Keratinocyte (primary cell): ENCODE data around the gene CCSAP. TPM values are rescaled to one million over a fixed set of nuclear protein-coding genes. Genes with fewer than 3 reads are reported as not detected.

Source experiments
- DNase-seq: peaks from one replicate; pipeline ENCODE4 v3.0.0-alpha.2; 2011; ENCODE audit warnings: low read depth, missing footprints, low spot score
- FAIRE-seq: peaks from 2 replicates; lab custom pipeline; 2011; peaks lifted over from hg19 to GRCh38; lab: Jason Lieb, UNC
- H2AFZ ChIP-seq: 2 replicates; pipeline ENCODE4 v1.6.0; 2012; ENCODE audit warnings: low read length, control low read depth, inconsistent platforms; ENCODE audit not compliant: control insufficient read depth
- H3K27ac ChIP-seq: 2 replicates; pipeline ENCODE4 v1.5.1; 2011; ENCODE audit warnings: low read length; ENCODE audit not compliant: control insufficient read depth, insufficient read depth
- H3K27me3 ChIP-seq: 3 replicates; pipeline ENCODE4 v1.6.0; 2011; ENCODE audit warnings: low read length; ENCODE audit not compliant: control insufficient read depth, insufficient read depth; ENCODE audit errors: extremely low read depth
- H3K36me3 ChIP-seq, 2 experiments: 2 replicates in 1 of 2; 3 replicates in 1 of 2; pipeline ENCODE4 v1.5.1; 2011; ENCODE audit warnings: low read length in 2 of 2, mild to moderate bottlenecking in 1 of 2; ENCODE audit not compliant: control insufficient read depth in 2 of 2, insufficient read depth in 2 of 2; ENCODE audit errors: extremely low read depth in 1 of 2
- H3K4me1 ChIP-seq: 3 replicates; pipeline ENCODE4 v1.5.1; 2011; ENCODE audit warnings: low read length; ENCODE audit not compliant: control insufficient read depth, insufficient read depth; ENCODE audit errors: extremely low read depth
- H3K4me2 ChIP-seq: 3 replicates; pipeline ENCODE4 v1.6.0; 2011; ENCODE audit warnings: low read depth, low read length; ENCODE audit not compliant: control insufficient read depth, insufficient read depth; ENCODE audit errors: extremely low read depth
- H3K4me3 ChIP-seq, 3 experiments: fragments of 200-600 bp in 1 of 3; sonication (generic) in 1 of 3; 2 replicates in 2 of 3; 3 replicates in 1 of 3; pipeline ENCODE4 v1.5.1; 2011 to 2016; ENCODE audit warnings: low read length in 3 of 3, mild to moderate bottlenecking in 3 of 3, control low read depth in 2 of 3, inconsistent platforms in 1 of 3, low read depth in 1 of 3, mixed read lengths in 1 of 3, mixed run types in 1 of 3, moderate library complexity in 1 of 3; ENCODE audit not compliant: control insufficient read depth in 2 of 3, insufficient read depth in 2 of 3; ENCODE audit errors: extremely low read depth in 1 of 3
- H3K79me2 ChIP-seq: 2 replicates; pipeline ENCODE4 v1.6.0; 2012; ENCODE audit warnings: low read length; ENCODE audit not compliant: control insufficient read depth, insufficient read depth
- H3K9ac ChIP-seq: 3 replicates; pipeline ENCODE4 v1.6.0; 2011; ENCODE audit warnings: low read length; ENCODE audit not compliant: control insufficient read depth, insufficient read depth; ENCODE audit errors: extremely low read depth
- H3K9me1 ChIP-seq: 3 replicates; pipeline ENCODE4 v1.6.0; 2011; ENCODE audit warnings: low read length; ENCODE audit not compliant: control insufficient read depth, insufficient read depth; ENCODE audit errors: extremely low read depth
- H3K9me3 ChIP-seq: 2 replicates; pipeline ENCODE4 v1.5.1; 2012; ENCODE audit warnings: low read depth, low read length; ENCODE audit not compliant: control insufficient read depth
- H4K20me1 ChIP-seq: 3 replicates; pipeline ENCODE4 v1.6.0; 2011; ENCODE audit warnings: low read length; ENCODE audit not compliant: control insufficient read depth, insufficient read depth; ENCODE audit errors: extremely low read depth
- EZH2 ChIP-seq: IDR thresholded peaks from one replicate; pipeline ENCODE4 v1.6.1; 2012; ENCODE audit warnings: inconsistent platforms, mild to moderate bottlenecking, low read length, moderate library complexity
- dilution Hi-C: fragments of 300-500 bp; cut with MboI; formaldehyde crosslinking; loops from one replicate; pipeline ENCODE4 v1.7.0; 2020; ENCODE audit warnings: low sequenced_read_pairs; ENCODE audit not compliant: extremely low pct_ligation_motif_present
- polyA plus RNA-seq, 5 experiments: library from polyadenylated mRNA; depleted of rRNA in 3 of 5; stranded (reverse) in 3 of 5; stranded (forward) in 1 of 5; unstranded in 1 of 5; fragments of >200 nt; gene quantifications; 1 replicate in 1 of 5; 2 replicates in 3 of 5; 3 replicates in 1 of 5; pipeline versions ENCODE4 v1.2.1 to v1.2.3, GENCODE V29; 2011 to 2012; ENCODE audit warnings: missing spikeins in 2 of 5, low read depth in 1 of 5, low replicate concordance in 1 of 5
- TF ChIP-seq, protein P1 (sequence below), 3 experiments: IDR thresholded peaks in 1 of 3; conservative IDR thresholded peaks in 1 of 3; optimal IDR thresholded peaks in 1 of 3; 2 replicates in 2 of 3; 3 replicates in 1 of 3; pipeline versions ENCODE3 to v1.5.1; 2011; ENCODE audit warnings: low read length in 3 of 3, mild to moderate bottlenecking in 3 of 3, moderate library complexity in 2 of 3, control low read depth in 1 of 3, inconsistent platforms in 1 of 3; ENCODE audit not compliant: insufficient read depth in 2 of 3; ENCODE audit errors: extremely low read depth in 1 of 3

The CCSAP gene
- polyA plus RNA-seq, 1 donor (not counting 4 experiments of a cell fraction or from before 2014, with no cell fraction given), result 6.5 TPM

DNA sequence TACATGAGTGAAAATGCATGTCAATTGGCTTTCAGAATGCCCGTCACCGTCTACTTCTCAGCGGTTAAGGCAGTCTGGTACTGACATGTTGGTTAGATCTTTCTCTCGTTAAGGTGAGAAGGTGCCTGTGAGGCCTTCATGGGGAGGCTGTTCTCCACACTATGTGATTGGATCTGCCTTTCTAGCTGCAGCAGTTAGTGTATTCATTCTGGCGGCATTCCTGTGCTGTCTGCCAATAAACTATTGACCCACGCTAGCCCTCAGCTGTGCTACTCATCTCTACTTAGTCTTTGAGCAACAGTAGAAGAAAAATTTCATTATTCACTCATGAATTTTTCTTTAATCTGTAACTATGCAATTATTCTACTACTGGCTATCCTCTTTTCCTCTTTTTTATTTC, 32.0 kb downstream of the CCSAP start:
- Histone ChIP-seq H3K9ac (no peak overlapping the region), H2AFZ (no peak overlapping the region), H3K4me2 (no peak overlapping the region), H3K9me1 (peaks cover 2% of the 10 kb centered on the region), H3K27ac (no peak overlapping the region), H3K27me3 (no peaks in the 10 kb centered on the region), H3K4me1 (no peaks in the 10 kb centered on the region), H4K20me1 (no peaks in the 10 kb centered on the region), H3K79me2 (no peaks in the 10 kb centered on the region), H3K9me3 (no peaks in the 10 kb centered on the region), H3K36me3 (peaks cover 6 to 14% of the 10 kb centered on the region in 2 experiments), H3K4me3 (no peak overlapping the region)
- TF ChIP-seq, protein P1, sequence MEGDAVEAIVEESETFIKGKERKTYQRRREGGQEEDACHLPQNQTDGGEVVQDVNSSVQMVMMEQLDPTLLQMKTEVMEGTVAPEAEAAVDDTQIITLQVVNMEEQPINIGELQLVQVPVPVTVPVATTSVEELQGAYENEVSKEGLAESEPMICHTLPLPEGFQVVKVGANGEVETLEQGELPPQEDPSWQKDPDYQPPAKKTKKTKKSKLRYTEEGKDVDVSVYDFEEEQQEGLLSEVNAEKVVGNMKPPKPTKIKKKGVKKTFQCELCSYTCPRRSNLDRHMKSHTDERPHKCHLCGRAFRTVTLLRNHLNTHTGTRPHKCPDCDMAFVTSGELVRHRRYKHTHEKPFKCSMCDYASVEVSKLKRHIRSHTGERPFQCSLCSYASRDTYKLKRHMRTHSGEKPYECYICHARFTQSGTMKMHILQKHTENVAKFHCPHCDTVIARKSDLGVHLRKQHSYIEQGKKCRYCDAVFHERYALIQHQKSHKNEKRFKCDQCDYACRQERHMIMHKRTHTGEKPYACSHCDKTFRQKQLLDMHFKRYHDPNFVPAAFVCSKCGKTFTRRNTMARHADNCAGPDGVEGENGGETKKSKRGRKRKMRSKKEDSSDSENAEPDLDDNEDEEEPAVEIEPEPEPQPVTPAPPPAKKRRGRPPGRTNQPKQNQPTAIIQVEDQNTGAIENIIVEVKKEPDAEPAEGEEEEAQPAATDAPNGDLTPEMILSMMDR (optimal IDR thresholded peaks at IDR 0.05 in 1 of 3, IDR thresholded peaks at IDR 0.05 in 1 of 3, conservative IDR thresholded peaks at IDR 0.05 in 1 of 3; ENCODE audit: extremely low read depth in 1 of 3, insufficient read depth in 2 of 3, low read length in 3 of 3), result no peak
- TF ChIP-seq EZH2, result no peak
- dilution Hi-C loops, result no loop called here
- no peak for FAIRE-seq
- no peak for DNase-seq

DNA sequence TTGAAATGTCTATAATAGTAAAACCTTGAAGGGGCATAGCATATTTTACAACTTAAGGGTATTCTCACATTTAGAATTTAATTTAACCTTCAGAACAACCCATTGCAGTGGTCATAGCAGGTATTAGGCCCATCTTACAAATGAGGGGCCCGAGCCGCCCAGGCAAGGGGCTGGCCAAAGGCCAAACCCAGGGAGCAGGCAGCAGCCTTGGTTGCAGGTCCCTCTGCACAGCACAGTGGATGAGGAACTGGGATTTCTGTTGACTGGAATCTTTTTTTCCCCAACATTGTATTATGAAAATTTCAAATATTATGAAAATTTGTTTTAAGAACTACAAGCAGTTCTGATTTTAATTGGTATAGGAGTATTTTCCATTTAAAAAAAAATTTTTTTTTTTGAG, 33.2 kb downstream of the CCSAP start:
- no peak overlapping the region for H3K4me2 ChIP-seq
- H3K27ac ChIP-seq, result no peak overlapping the region
- no peak overlapping the region for H3K9ac ChIP-seq
- H3K36me3 ChIP-seq, result peaks cover 6 to 14% of the 10 kb centered on the region in 2 experiments
- H3K79me2 ChIP-seq, result no peaks in the 10 kb centered on the region
- DNase-seq (no peak), FAIRE-seq (no peak)
- no peaks in the 10 kb centered on the region for H4K20me1 ChIP-seq
- TF ChIP-seq EZH2, result no peak
- TF ChIP-seq, protein P1 (optimal IDR thresholded peaks at IDR 0.05 in 1 of 3, IDR thresholded peaks at IDR 0.05 in 1 of 3, conservative IDR thresholded peaks at IDR 0.05 in 1 of 3; ENCODE audit: extremely low read depth in 1 of 3, insufficient read depth in 2 of 3, low read length in 3 of 3), result no peak
- H3K4me1 ChIP-seq, result no peaks in the 10 kb centered on the region
- dilution Hi-C loops, result no loop called here
- H3K9me3 ChIP-seq, result no peaks in the 10 kb centered on the region
- no peak overlapping the region for H3K4me3 ChIP-seq
- no peak overlapping the region for H2AFZ ChIP-seq
- H3K27me3 ChIP-seq, result no peaks in the 10 kb centered on the region
- peaks cover 2% of the 10 kb centered on the region for H3K9me1 ChIP-seq
